Motor neuron (in vitro differentiated cells): ENCODE measurements around the gene IRGC. TPM values are rescaled to one million over a fixed set of nuclear protein-coding genes. Genes with fewer than 3 reads are reported as not detected.

Experiments
- ATAC-seq, 8 experiments: fragments of 200-7000 bp; cut with Tn5 transposase; replicated peaks in 6 of 8; 2 replicates each; pipeline ENCODE4 v1.8.0; 2021; ENCODE audit warnings: mild to moderate bottlenecking in 8 of 8, moderate library complexity in 8 of 8
- H3K27ac ChIP-seq, 2 donors: fragments of 250-450 bp; sonication (Bioruptor Pico); 2 replicates each; pipeline ENCODE4 v1.9.0; 2021; ENCODE audit warnings: antibody characterized with exemption in 2 of 2, mild to moderate bottlenecking in 2 of 2, moderate library complexity in 1 of 2
- H3K4me1 ChIP-seq, 2 donors: fragments of 250-450 bp; sonication (Bioruptor Pico); replicated peaks in 1 of 2; 2 replicates each; pipeline ENCODE4 v1.6.1; 2021; ENCODE audit warnings: antibody characterized with exemption in 2 of 2, mild to moderate bottlenecking in 2 of 2, moderate library complexity in 1 of 2
- H3K4me3 ChIP-seq, 5 donors: fragments of 250-450 bp; sonication (Bioruptor Pico); 2 replicates each; pipeline ENCODE4 v1.9.0; 2021; ENCODE audit warnings: antibody characterized with exemption in 5 of 5, mild to moderate bottlenecking in 5 of 5, moderate library complexity in 4 of 5
- WGBS, 10 experiments: fragments of 450-650 bp; shearing (Covaris generic); methylation state at CpG; one replicate each; pipeline ENCODE4 v1.0.0; 2022; 5-methylcytosine and 5-hydroxymethylcytosine counted together
- in situ Hi-C, 9 experiments: fragments of 400-800 bp; cut with MboI; loops; one replicate each; pipeline ENCODE4 v1.15.0; 2021; ENCODE audit warnings: low sequenced_read_pairs in 9 of 9, low pct_unique_long_range_greater_than_20kb in 2 of 9; ENCODE audit not compliant: unreplicated experiment in 9 of 9
- total RNA-seq, 8 experiments: library from RNA; unstranded; fragments of 300-600 nt; gene quantifications; 2 replicates each; pipeline versions ENCODE4 v1.2.3 to v1.2.4, GENCODE V29; 2022

Gene IRGC
- total RNA-seq, 8 experiments from 2014 or later: 0.05 to 0.81 (median 0.19) TPM; not detected in 4

- H3K4me3 ChIP-seq: no peak overlapping the region
- H3K27ac ChIP-seq: no peak overlapping the region
- in situ Hi-C loops: no loop called here
- WGBS, 10 experiments: 29 to 100% (median 68%) methylated on average over 1 to 5 of the region's 10 CpGs; no CpG with 5 or more reads in 4 of the 10 experiments
- no peaks in the 10 kb centered on the region for H3K4me1 ChIP-seq
- peak in 2 of 8 experiments; percentile 88 to 92 for ATAC-seq
These were observed 5.1 kb downstream of the IRGC start for GRCh38 chr19:43720936-43721335.

GRCh38 chr19:43721469-43722048 lies 5.7 kb downstream of the IRGC start:
- WGBS, 10 experiments: 44 to 100% (median 96%) methylated on average over 1 to 3 of the region's 5 CpGs
- Histone ChIP-seq H3K27ac (no peak overlapping the region), H3K4me3 (no peak overlapping the region), H3K4me1 (no peaks in the 10 kb centered on the region)
- no peak for ATAC-seq
- in situ Hi-C loops: no loop called here

DNA sequence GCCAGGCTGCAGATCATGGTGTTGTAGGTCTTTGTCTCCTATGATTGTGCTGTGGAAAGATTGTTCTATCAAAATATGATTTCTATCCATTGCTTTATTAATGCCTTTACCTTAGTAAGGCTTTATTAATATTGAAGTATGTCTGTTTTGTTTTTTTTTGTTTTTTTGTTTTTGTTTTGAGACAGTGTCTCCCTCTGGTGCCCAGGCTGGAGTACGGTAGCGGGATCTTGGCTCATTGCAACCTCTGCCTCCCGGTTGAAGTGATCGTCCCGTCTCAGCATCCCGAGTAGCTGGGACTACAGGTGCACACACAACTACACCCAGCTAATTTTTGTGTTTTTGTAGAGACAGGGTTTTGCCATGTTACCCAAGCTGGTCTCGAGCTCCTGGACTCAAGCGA lies 7.7 kb downstream of the IRGC start:
- peak in 2 of 8 experiments; percentile 12 to 36 for ATAC-seq
- WGBS, 10 experiments: 0 to 87% (median 44%) methylated on average over 1 to 8 of the region's 8 CpGs; no CpG with 5 or more reads in 1 of the 10 experiments
- Histone ChIP-seq H3K4me3 (no peak overlapping the region), H3K4me1 (no peaks in the 10 kb centered on the region), H3K27ac (no peak overlapping the region)
- in situ Hi-C loops: no loop called here

DNA sequence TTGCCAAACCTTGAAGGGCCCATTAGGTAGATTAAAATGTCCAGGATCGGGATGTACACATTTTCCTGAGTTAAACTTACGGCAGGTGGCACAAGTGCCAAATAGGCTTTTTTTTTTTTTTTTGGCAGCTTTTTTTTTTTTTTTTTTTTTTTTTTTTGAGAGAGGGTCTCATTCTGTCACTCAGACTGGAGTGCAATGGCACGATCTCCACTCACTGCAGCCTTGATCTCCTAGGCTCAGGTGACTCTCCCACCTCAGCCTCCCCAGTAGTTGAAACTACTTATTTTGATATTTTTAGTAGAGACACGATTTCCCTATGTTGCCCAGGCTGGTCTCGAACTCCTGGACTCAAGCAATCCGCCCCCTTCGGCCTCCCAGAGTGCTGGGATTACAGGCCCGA lies 9.0 kb downstream of the IRGC start:
- H3K4me3 ChIP-seq: no peak overlapping the region
- in situ Hi-C loops: no loop called here
- 41 to 100% (median 84%) methylated on average over 1 to 8 of the region's 8 CpGs for WGBS, 10 experiments
- ATAC-seq: no peak
- no peak overlapping the region for H3K27ac ChIP-seq
- no peaks in the 10 kb centered on the region for H3K4me1 ChIP-seq

GRCh38 chr19:43725468-43725867 lies 9.6 kb downstream of the IRGC start:
- H3K4me3 ChIP-seq: no peak overlapping the region
- ATAC-seq: no peak
- WGBS, 10 experiments: 51 to 100% (median 83%) methylated on average over 1 to 7 of the region's 7 CpGs

GRCh38 chr19:43726736-43727592 lies 11.1 kb downstream of the IRGC start:
- Histone ChIP-seq H3K4me3 (no peak overlapping the region), H3K4me1 (no peaks in the 10 kb centered on the region), H3K27ac (no peak overlapping the region)
- no peak for ATAC-seq
- in situ Hi-C loops: no loop called here
- 67 to 100% (median 79%) methylated on average over 1 to 9 of the region's 15 CpGs; no CpG with 5 or more reads in 3 of the 10 experiments for WGBS, 10 experiments

More at GRCh38 chr19:43725468-43725867, 9.6 kb downstream of the IRGC start:
- in situ Hi-C loops: no loop called here
- Histone ChIP-seq H3K4me1 (no peaks in the 10 kb centered on the region), H3K27ac (no peak overlapping the region)

DNA sequence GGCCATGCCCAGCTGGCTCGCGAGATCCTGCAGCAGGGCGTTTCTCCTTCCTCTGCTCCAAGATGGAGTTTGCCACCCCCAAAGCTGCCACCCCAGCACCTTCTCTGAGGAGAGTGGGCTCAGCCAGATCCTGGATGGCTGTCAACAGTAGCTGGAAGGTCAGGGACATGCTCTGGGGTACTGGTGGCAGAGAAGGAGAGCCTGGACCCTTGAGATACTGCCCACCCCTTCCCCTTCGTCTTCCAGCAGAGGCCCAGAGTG lies 11.6 kb downstream of the IRGC start:
- Histone ChIP-seq H3K4me3 (no peak overlapping the region), H3K4me1 (no peaks in the 10 kb centered on the region), H3K27ac (no peak overlapping the region)
- in situ Hi-C loops: no loop called here
- no peak for ATAC-seq
- WGBS, 10 experiments: 60 to 96% methylated on average over 1 to 4 of the region's 4 CpGs; no CpG with 5 or more reads in 8 of the 10 experiments

DNA sequence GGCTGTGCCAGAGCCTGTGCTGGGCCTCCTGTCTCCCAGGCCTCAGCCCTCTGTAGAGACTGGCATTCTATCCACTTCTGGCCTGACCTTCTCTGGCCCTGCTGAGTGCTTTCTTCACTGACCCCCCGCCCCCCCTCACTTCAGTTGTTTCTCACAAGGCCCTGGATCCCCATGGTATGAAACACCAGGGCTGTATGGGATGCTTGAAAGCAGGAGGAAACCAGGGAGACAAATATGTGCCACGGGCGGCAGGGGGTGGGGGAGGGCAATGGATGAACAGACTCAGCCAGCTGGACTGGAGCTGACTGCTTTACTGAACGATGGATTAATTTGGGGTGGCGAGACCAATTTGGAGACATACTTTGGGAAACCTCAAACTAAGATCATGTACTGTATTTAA lies 14.0 kb downstream of the IRGC start:
- Histone ChIP-seq H3K4me3 (no peak overlapping the region), H3K4me1 (no peaks in the 10 kb centered on the region), H3K27ac (no peak overlapping the region)
- in situ Hi-C loops: no loop called here
- 77 to 100% (median 90%) methylated on average over 1 to 4 of the region's 5 CpGs; no CpG with 5 or more reads in 3 of the 10 experiments for WGBS, 10 experiments
- ATAC-seq: peak in 1 of 8 experiments; percentile 73

GRCh38 chr19:43731346-43731745 lies 15.5 kb downstream of the IRGC start:
- 85 to 91% (median 90%) methylated on average over 2 to 7 of the region's 14 CpGs; no CpG with 5 or more reads in 7 of the 10 experiments for WGBS, 10 experiments
- ATAC-seq: no peak
- H3K4me1 ChIP-seq: no peaks in the 10 kb centered on the region

GRCh38 chr19:43731846-43732245 lies 16.0 kb downstream of the IRGC start:
- ATAC-seq: peak in 3 of 8 experiments; percentile 19 to 73 (median 40)
- WGBS, 10 experiments: 100% methylated on average over 1 of the region's 1 CpG; no CpG with 5 or more reads in 7 of the 10 experiments
- no peak overlapping the region for H3K4me3 ChIP-seq
- in situ Hi-C loops: no loop called here
- no peak overlapping the region for H3K27ac ChIP-seq
- no peaks in the 10 kb centered on the region for H3K4me1 ChIP-seq

More at GRCh38 chr19:43731346-43731745, 15.5 kb downstream of the IRGC start:
- H3K27ac ChIP-seq: no peak overlapping the region
- no peak overlapping the region for H3K4me3 ChIP-seq
- in situ Hi-C loops: no loop called here

- no peak overlapping the region for H3K4me3 ChIP-seq
- H3K27ac ChIP-seq: no peak overlapping the region
- no peaks in the 10 kb centered on the region for H3K4me1 ChIP-seq
- WGBS, 10 experiments: 83 to 100% (median 100%) methylated on average over 1 to 6 of the region's 6 CpGs
- in situ Hi-C loops: no loop called here
- no peak for ATAC-seq
These were observed 19.1 kb downstream of the IRGC start for GRCh38 chr19:43735013-43735412.

DNA sequence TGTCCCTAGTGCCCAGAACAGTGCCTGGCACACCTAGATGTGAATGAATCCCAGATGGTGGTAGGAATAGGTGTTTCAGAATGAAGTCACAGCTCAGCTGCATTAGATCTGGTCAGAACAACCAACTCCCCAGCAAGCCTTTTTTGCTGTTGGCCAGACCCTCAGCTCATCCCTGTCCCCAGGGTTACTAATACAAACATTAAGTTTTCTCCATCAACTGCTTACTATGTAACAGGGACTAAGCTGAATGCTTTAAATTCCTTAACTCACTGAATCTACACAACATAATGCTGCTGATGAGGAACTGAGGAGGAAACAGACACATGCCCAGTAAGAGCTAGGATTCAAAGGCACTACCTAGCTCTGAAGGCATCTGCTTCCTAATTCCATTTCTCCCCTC lies 20.1 kb downstream of the IRGC start:
- H3K27ac ChIP-seq: no peak overlapping the region
- no peak overlapping the region for H3K4me3 ChIP-seq
- in situ Hi-C loops: no loop called here
- H3K4me1 ChIP-seq: no peaks in the 10 kb centered on the region
- ATAC-seq: peak in 1 of 8 experiments; percentile 38

- Histone ChIP-seq H3K4me1 (no peaks in the 10 kb centered on the region), H3K4me3 (no peak overlapping the region), H3K27ac (no peak overlapping the region)
- in situ Hi-C loops: no loop called here
- WGBS, 10 experiments: 14 to 100% (median 88%) methylated on average over 1 to 4 of the region's 5 CpGs; no CpG with 5 or more reads in 2 of the 10 experiments
- ATAC-seq: peak in 5 of 8 experiments; percentile 33 to 79 (median 65)
These were observed 22.9 kb downstream of the IRGC start for GRCh38 chr19:43738780-43739211.
